GM19397 (cell line): ENCODE data around the gene LACTBL1.
"Not testable (repeated sequence)": the region's sequence is repeated elsewhere in the genome, so short reads cannot be mapped to it uniquely, and the experiment has no call there.

ENCODE experiments used
- ATAC-seq: cut with Tn5 transposase; IDR thresholded peaks from one replicate; pipeline ENCODE4 v1.9.1; 2021; ENCODE audit warnings: mild to moderate bottlenecking, moderate library complexity; ENCODE audit not compliant: unreplicated experiment

LACTBL1 gene

GRCh38 chr1:22972760-22973159, at the start of gene LACTBL1:
TSS of gene LACTBL1 (minus strand) at chr1:22972866. CDS start at chr1:22972316, 550 bp downstream.
- no peak for ATAC-seq

GRCh38 chr1:23021834-23022233, 49.2 kb upstream of the LACTBL1 start:
- no peak for ATAC-seq

GRCh38 chr1:23020706-23021405, 48.2 kb upstream of the LACTBL1 start:
- no peak for ATAC-seq

GRCh38 chr1:23019863-23020625, 47.4 kb upstream of the LACTBL1 start:
- peak; percentile 24 for ATAC-seq

- ATAC-seq: peak; percentile 92
Measured at GRCh38 chr1:23019094-23019862, 46.6 kb upstream of the LACTBL1 start, which contains the start of gene KDM1A. TSS of gene KDM1A (plus strand) at chr1:23019468. CDS start at chr1:23019597, 129 bp downstream.

- ATAC-seq: no peak
Measured at GRCh38 chr1:23018661-23019093, 46.0 kb upstream of the LACTBL1 start.

GRCh38 chr1:23013657-23014056, 41.0 kb upstream of the LACTBL1 start:
- ATAC-seq: no peak

- not testable (repeated sequence) for ATAC-seq
Measured at GRCh38 chr1:23010025-23010424, 37.4 kb upstream of the LACTBL1 start.

GRCh38 chr1:23008901-23009300, 36.2 kb upstream of the LACTBL1 start:
- ATAC-seq: no peak

- no peak for ATAC-seq
Measured at GRCh38 chr1:23007106-23007505, 34.4 kb upstream of the LACTBL1 start.

- ATAC-seq: not testable (repeated sequence)
Measured at GRCh38 chr1:23004769-23005168, 32.1 kb upstream of the LACTBL1 start.

- no peak for ATAC-seq
Measured at GRCh38 chr1:23004112-23004511, 31.4 kb upstream of the LACTBL1 start.

GRCh38 chr1:23002218-23002617, 29.6 kb upstream of the LACTBL1 start:
- ATAC-seq: not testable (repeated sequence)

- not testable (repeated sequence) for ATAC-seq
Measured at GRCh38 chr1:23000133-23000532, 27.5 kb upstream of the LACTBL1 start.

GRCh38 chr1:22997528-22997927, 24.9 kb upstream of the LACTBL1 start:
- not testable (repeated sequence) for ATAC-seq

- no peak for ATAC-seq
Measured at GRCh38 chr1:22995774-22996173, 23.1 kb upstream of the LACTBL1 start.

GRCh38 chr1:22993220-22993795, 20.6 kb upstream of the LACTBL1 start:
- not testable (repeated sequence) for ATAC-seq

GRCh38 chr1:22992384-22992783, 19.7 kb upstream of the LACTBL1 start:
- ATAC-seq: not testable (repeated sequence)

- no peak for ATAC-seq
Measured at GRCh38 chr1:22983944-22984343, 11.3 kb upstream of the LACTBL1 start.

GRCh38 chr1:22980471-22980790, 7.8 kb upstream of the LACTBL1 start:
- ATAC-seq: not testable (repeated sequence)

- ATAC-seq: no peak
Measured at GRCh38 chr1:22978299-22978698, 5.6 kb upstream of the LACTBL1 start.
